Loucy (cell line): ENCODE results near the gene CACUL1.

Experiments used
- EZH2phosphoT487 ChIP-seq: fragments of 200-600 bp; IDR thresholded peaks from 2 replicates; pipeline ENCODE4 v1.6.1; 2018; ENCODE audit warnings: antibody characterized with exemption, mild to moderate bottlenecking, moderate library complexity, borderline replicate concordance
- TF ChIP-seq, protein P1 (sequence below): fragments of 200-600 bp; sonication (generic); conservative IDR thresholded peaks from 2 replicates; pipeline ENCODE4 v1.5.1; 2014; ENCODE audit warnings: mild to moderate bottlenecking, antibody characterized with exemption, low read length

DNA sequence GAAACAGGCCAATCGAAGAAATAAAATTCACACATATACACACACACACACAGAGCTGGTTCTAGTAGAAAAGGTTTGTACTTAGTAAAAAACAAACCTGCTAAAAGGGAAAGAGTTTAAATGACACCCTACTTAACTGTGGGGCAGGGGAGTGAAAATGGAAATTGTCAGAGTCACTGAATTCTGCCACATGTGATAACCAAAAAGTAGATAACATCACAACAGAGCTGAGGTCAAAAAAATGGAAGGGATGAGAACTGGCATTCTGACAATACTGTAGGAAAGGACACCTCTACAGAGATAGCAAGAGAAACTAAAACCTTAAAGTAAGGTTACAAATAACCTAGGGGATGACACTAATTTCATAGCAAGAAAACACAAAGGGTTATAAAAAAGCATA lies 74.6 kb downstream of the CACUL1 start:
- TF ChIP-seq, protein P1, sequence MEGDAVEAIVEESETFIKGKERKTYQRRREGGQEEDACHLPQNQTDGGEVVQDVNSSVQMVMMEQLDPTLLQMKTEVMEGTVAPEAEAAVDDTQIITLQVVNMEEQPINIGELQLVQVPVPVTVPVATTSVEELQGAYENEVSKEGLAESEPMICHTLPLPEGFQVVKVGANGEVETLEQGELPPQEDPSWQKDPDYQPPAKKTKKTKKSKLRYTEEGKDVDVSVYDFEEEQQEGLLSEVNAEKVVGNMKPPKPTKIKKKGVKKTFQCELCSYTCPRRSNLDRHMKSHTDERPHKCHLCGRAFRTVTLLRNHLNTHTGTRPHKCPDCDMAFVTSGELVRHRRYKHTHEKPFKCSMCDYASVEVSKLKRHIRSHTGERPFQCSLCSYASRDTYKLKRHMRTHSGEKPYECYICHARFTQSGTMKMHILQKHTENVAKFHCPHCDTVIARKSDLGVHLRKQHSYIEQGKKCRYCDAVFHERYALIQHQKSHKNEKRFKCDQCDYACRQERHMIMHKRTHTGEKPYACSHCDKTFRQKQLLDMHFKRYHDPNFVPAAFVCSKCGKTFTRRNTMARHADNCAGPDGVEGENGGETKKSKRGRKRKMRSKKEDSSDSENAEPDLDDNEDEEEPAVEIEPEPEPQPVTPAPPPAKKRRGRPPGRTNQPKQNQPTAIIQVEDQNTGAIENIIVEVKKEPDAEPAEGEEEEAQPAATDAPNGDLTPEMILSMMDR = no peak
- no peak for TF ChIP-seq EZH2phosphoT487
